HG03039 (cell line): Measurements from ENCODE around the gene TCF7.

ENCODE experiments used
- ATAC-seq: cut with Tn5 transposase; IDR thresholded peaks from one replicate; pipeline ENCODE4 v1.9.1; 2021; ENCODE audit warnings: mild to moderate bottlenecking, moderate library complexity; ENCODE audit not compliant: unreplicated experiment

TCF7 gene

DNA sequence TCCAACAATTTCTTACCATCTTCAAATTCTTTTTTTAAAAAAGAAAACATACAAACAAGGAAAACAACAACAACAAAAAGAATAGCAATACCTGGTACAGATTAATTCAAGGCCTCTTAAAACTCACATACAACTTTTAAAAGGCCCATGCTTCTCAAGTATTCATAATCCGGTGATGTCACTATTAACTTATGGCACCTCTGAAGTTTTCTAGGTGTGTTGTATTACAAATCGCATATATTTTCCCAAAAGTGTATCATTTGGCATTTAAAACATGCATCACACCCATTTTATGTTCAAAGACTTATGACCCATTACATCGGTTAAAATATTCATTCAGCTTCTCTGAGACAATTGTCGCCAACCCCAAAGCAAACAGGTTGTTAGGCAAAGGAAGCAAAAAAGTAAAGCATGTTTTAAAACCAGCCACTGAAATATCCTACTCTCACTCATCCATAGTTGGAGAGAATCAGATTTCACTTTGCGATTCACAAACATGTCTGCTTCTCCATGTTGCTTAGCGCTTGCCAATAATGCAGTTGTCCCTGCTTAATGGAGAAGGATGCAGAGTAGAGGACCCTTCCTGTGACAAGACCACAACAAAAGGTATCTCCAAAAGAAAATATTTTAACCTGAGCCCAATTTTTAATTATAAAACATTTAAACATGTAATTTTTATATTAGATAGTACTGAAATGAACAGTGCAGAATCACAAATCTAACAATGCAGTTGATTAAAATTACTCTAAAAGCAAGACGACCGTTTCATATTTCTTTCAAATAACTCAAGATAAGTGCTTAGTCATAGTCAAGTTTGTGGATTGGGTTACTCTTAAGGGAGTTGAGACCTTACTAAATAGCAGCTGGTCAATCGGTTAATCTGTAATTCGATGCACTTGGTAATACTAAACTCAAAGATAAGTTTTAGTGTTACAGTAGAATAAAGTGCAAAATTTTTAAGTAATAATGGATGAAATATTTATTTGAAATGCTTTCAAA lies 60.7 kb downstream of the TCF7 start:
- ATAC-seq: no peak

DNA sequence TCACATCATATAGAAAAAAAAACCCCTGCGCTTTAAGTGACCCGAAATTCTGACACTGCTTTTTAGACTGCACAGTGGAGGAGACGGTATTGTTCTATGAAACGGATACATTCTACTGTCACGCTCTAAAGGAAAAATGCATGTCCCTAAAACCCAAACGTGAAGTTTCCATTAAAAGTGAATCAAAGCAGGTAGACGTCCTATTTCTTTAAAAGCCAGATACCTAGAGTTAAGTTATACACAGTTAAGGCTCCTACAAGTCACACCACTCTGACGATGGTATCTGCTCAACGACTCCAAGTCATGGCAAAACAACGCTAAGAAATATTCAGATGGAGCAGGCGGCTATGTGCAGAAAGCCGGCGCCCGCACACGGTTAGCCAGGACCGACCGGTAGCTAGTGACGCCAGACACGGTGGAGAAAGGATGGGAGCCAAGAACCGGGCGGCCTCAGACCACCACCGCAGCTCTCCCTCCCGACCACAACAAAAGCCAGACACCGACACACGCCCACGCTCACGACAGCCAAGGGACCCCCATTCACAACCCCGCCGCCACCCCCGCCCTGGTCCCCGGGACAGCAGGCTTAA lies 61.5 kb downstream of the TCF7 start:
- ATAC-seq: peak; percentile 6

GRCh38 chr5:134176511-134177368 lies 62.3 kb downstream of the TCF7 start, which contains the start of gene SKP1:
Gene SKP1, minus strand, starts transcription at chr5:134176950. Its CDS starts 2,928 bp downstream, at chr5:134174022.
- ATAC-seq: peak; percentile 67

DNA sequence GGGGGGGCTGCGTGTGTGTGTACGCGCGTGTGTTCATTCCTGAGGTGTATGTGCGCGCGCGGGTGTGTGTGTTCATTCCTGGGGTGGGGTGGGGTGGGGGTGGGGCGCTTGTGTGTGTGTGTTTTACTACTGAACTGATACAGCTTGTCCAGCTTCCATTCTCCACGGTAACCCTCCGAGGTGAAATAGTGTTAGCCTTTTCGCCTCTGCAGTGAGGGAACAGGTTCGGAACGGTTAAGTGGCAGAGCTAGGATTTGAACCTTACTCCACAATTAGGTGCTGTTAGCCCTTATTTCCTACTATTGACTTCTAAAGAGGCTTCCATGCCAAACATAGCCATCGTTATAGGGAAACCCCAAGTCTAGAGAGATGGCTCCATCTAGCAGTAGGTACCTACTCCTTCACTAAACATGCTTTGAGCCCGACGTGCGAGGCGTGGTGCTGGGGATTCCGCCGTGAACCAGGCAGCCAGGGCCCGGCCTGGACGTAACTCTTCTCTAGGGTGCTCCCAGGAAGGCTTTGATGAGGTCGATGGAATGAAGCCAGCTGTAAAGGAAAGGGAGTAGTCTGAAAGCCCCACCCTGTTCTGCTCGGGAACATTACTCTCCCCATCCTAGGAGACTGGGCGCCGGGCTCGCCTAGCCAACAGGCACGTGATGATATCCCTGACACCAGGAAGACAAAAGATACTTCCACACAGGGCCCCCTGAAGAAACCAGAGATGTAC lies 63.1 kb downstream of the TCF7 start:
- no peak for ATAC-seq

GRCh38 chr5:134178096-134178419 lies 63.6 kb downstream of the TCF7 start:
- no peak for ATAC-seq

DNA sequence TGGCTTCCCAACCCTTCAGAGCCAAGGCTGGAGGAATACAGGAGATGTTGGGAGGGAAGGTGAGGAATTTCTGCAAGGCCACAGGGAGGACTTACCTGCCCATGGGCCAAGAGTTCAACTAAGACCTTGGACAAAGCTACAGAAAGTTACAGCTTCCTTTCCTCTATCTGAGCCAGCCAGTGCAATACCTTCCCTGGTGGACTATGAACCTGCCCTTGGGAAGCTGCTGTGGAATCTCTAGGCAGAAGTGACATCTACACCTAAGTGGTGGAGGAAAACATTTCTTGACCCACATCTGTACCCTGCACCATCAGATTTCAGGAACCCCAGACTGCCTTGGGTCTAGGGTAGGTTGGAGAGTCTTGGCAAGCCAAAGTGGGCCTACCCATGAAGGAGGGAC lies 69.0 kb downstream of the TCF7 start:
- ATAC-seq: no peak

- no peak for ATAC-seq
These were observed 70.0 kb downstream of the TCF7 start for GRCh38 chr5:134184155-134185135.

DNA sequence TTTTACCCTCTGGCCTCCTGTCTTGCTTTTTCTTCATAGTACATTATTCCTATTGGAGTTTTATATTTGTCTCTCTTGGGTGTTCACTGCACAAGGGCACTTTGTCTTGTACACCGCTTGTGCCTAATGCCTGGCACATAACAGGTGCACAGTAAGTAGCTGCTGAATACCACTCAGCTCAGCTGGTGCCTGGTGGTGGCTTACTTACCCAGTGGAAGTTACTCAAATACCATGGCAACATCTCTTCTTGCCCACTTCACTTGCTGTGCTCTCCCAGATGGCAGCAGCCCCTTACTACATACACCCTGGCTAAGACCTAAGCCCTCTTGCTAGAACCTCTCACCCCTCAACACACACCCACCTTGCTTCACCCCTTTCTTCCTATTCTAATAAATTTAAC lies 73.6 kb downstream of the TCF7 start:
- no peak for ATAC-seq

GRCh38 chr5:134189031-134189430 lies 74.5 kb downstream of the TCF7 start:
- ATAC-seq: no peak

- no peak for ATAC-seq
These were observed 81.2 kb downstream of the TCF7 start for GRCh38 chr5:134195666-134196065.
